Heart right ventricle (tissue), 16 donors: Measurements from ENCODE around the gene CPXM1. TPM values are rescaled to one million over a fixed set of nuclear protein-coding genes. Genes with fewer than 3 reads are reported as not detected.
A peak's percentile ranks its signal among the peaks of the same experiment; 100 is the strongest.

Experiments used
- ATAC-seq, 8 donors: fragments of 200-7000 bp; cut with Tn5 transposase; one replicate each; pipeline ENCODE4 v1.9.1; 2020; ENCODE audit warnings: mild to moderate bottlenecking in 8 of 8, moderate library complexity in 8 of 8, moderate number of reproducible peaks in 1 of 8
- DNase-seq, 2 donors: peaks; one replicate each; pipeline ENCODE4 v3.0.0-alpha.2; 2020
- H3K27ac ChIP-seq, 10 donors: fragments of 200-600 bp; sonication (generic) in 2 of 10; one replicate each; pipeline versions ENCODE4 v1.5.0 to v1.8.0; 2020 to 2022; ENCODE audit warnings: mild to moderate bottlenecking in 3 of 10
- H3K27me3 ChIP-seq, 7 donors: fragments of 200-600 bp; one replicate each; pipeline ENCODE4 v1.8.0; 2021 to 2022; ENCODE audit warnings: mild to moderate bottlenecking in 2 of 7
- H3K36me3 ChIP-seq, 9 donors: fragments of 200-600 bp; sonication (generic) in 1 of 9; one replicate each; pipeline versions ENCODE4 v1.5.0 to v1.8.0; 2020 to 2022; ENCODE audit warnings: mild to moderate bottlenecking in 2 of 9
- H3K4me1 ChIP-seq, 9 donors: fragments of 200-600 bp; sonication (generic) in 1 of 9; one replicate each; pipeline versions ENCODE4 v1.5.0 to v1.8.0; 2020 to 2022; ENCODE audit warnings: mild to moderate bottlenecking in 4 of 9
- H3K4me3 ChIP-seq, 10 donors: fragments of 200-600 bp; sonication (generic) in 2 of 10; one replicate each; pipeline versions ENCODE4 v1.5.0 to v1.8.0; 2020 to 2022; ENCODE audit warnings: mild to moderate bottlenecking in 7 of 10, moderate library complexity in 2 of 10
- H3K9me3 ChIP-seq, 11 donors: fragments of 200-600 bp in 10 of 11; sonication (generic) in 2 of 11; one replicate each; pipeline versions ENCODE4 v1.5.0 to v1.8.0; 2013 to 2022; ENCODE audit warnings: mild to moderate bottlenecking in 2 of 11, control low read depth in 1 of 11, moderate library complexity in 1 of 11
- WGBS, 2 donors: extraction: QIAGEN DNeasy Blood & Tissue Kit; methylation state at CpG; one replicate each; pipeline ENCODE4 v1.1.7; 2013; ENCODE audit warnings: inconsistent platforms in 1 of 2; 5-methylcytosine and 5-hydroxymethylcytosine counted together
- intact Hi-C, 10 donors: fragments of 100-400 bp; cut with DNase I; formaldehyde crosslinking; loops; one replicate each; pipeline versions ENCODE4 v1.11.1 to v1.14.2; 2022
- long read RNA-seq, 3 donors: library from polyadenylated mRNA; unstranded; transcript quantifications; one replicate each; pipeline ENCODE4 v2.0.0, GENCODE V29; 2020 to 2021
- polyA plus RNA-seq, 2 donors: library from polyadenylated mRNA; stranded (reverse); fragments of 200-250 nt; gene quantifications; one replicate each; pipeline ENCODE4 v1.2.3, GENCODE V29; 2013
- total RNA-seq, 10 donors: library from RNA; stranded (reverse); fragmentation: NEBNext Ultra II Directional in 3 of 10; extraction: Animal tissue kit (Norgen Biotek cat#: 25700) in 3 of 10; gene quantifications; one replicate each; pipeline versions ENCODE4 v1.2.1 to v1.2.4, GENCODE V29; 2021 to 2023
- TF ChIP-seq, protein P1 (sequence below), 9 donors: fragments of 200-600 bp; sonication (generic) in 2 of 9; IDR thresholded peaks; one replicate each; pipeline versions ENCODE4 v1.5.0 to v1.8.0; 2021 to 2022; ENCODE audit warnings: antibody characterized with exemption in 9 of 9, mild to moderate bottlenecking in 5 of 9, moderate library complexity in 1 of 9
- donor health status: Arrhythmogenic right ventricular cardiomyopathy.
- donor health status: ischemic (EF 13 %, LVEDD 7.1; RV severe dilation, severe dysfunction).
- donor health status: healthy with polysubstance abuse.
- donor health status: DM: no; HTN: yes; CAD: no.
- donor health status: DM: no; HTN: no; CAD: no.
- donor health status: ischemic (EF 25% LVEDD 6.9; RV normal size, moderate dysfunction).
- donor health status: ischemic (EF 25% LVEDD 5.7; RV mildly dilated, moderate dysfunction).
- donor health status: healthy.
- donor health status: DM: yes; HTN: yes; CAD: no.
- donor health status: Ischemic cardiomyopathy.
- donor health status: ischemic (EF 35%, LVEDD 5.7; RV mildly dilated, moderate dysfunction).
- donor health status: nonischemic (EF 11% LVEDD 7.7; RV severe dilation, severe dysfunction).
- donor health status: DM: yes; HTN: yes; CAD: no.
- donor health status: PGD.
- donor health status: ischemic (EF 29% LVEDD 5.4; RV normal size, mild dysfunction).
- donor health status: nonischemic (EF 23%, LVEDD 6.1; RV moderate dilation, normal function).

CPXM1 gene
- total RNA-seq (1 to 10 TPM in 5 of 10 donors, under 1 TPM in 4, not detected in 1; 0.48 to 4.5 (median 1.4) TPM), polyA plus RNA-seq (1 to 10 TPM; 1.2 to 4.9 TPM)
- long read RNA-seq, donor 1, transcript CPXM1-201 (14 exons, 2,391 nt), result major isoform, 5 of 9 reads
- long read RNA-seq, donor 1, partial matches to known transcripts, result 3 of 9 reads
- long read RNA-seq, donor 1, other reads (novel, unspliced or antisense), result 1 of 9 reads
- long read RNA-seq, donor 2, partial matches to known transcripts, result 0 of 1 reads
- long read RNA-seq, donor 2, other reads (novel, unspliced or antisense), result 0 of 1 reads
- long read RNA-seq, donor 3, partial matches to known transcripts, result 2 of 5 reads
- long read RNA-seq, donor 3, other reads (novel, unspliced or antisense), result 0 of 5 reads

DNA sequence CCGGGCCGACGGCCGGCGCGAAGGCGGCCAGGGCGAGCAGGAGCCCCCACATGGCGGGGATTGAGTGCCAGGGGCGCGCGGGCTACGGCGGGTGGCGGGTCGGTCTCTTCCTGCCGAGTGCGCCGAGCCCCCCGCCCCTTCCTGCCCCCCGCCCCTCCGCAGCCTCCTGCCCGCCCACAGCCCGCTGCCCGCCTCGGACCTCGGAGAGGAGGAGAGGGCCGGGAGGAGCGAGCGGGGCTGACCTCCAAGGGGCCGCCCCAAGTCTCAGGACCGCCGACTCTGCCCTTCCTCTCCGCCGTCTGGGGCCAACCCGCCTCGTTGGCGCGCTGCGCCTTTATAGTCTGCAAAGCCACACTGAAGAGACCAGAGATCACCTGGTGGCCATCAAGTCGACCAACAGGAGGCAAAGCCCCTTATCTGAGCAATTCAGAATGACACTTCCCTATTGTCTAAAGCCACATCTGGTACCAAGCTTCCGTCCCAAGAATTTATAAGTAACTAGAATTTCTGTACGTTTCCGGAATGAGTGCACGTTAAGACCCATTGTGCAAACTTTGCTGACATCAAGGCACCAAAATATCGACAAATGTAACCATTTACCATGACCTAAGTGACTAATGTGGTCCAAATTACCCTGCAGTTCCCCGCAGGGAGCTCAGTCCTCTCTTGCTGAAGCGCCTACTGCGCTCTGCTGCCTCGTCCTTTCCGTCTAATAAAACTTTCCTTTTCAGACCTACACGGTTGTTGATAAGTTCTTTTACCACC, at the start of gene CPXM1:
CPXM1 (minus strand) TSS at position 107 of the 765 bp plus-strand sequence; CDS start at position 52, 55 bp downstream.
- TF ChIP-seq, protein P1, sequence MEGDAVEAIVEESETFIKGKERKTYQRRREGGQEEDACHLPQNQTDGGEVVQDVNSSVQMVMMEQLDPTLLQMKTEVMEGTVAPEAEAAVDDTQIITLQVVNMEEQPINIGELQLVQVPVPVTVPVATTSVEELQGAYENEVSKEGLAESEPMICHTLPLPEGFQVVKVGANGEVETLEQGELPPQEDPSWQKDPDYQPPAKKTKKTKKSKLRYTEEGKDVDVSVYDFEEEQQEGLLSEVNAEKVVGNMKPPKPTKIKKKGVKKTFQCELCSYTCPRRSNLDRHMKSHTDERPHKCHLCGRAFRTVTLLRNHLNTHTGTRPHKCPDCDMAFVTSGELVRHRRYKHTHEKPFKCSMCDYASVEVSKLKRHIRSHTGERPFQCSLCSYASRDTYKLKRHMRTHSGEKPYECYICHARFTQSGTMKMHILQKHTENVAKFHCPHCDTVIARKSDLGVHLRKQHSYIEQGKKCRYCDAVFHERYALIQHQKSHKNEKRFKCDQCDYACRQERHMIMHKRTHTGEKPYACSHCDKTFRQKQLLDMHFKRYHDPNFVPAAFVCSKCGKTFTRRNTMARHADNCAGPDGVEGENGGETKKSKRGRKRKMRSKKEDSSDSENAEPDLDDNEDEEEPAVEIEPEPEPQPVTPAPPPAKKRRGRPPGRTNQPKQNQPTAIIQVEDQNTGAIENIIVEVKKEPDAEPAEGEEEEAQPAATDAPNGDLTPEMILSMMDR (IDR thresholded peaks at IDR 0.05), result no peak
- ATAC-seq, result peak in 2 of 8 donors; percentile 26 to 34
- WGBS, 2 donors, result 1% methylated on average over 37 to 51 of the region's 52 CpGs
- Histone ChIP-seq H3K9me3 (peaks cover 0 to 4% (median 0%) of the 10 kb centered on the region in 11 donors), H3K27me3 (peaks cover 14 to 97% (median 86%) of the 10 kb centered on the region in 7 donors), H3K27ac (peak within 1 kb of the TSS in 1 of 10 donors; percentile 47), H3K4me3 (peak within 1 kb of the TSS in 9 of 10 donors; percentile 16 to 54 (median 34)), H3K4me1 (peaks cover 0 to 37% (median 12%) of the 10 kb centered on the region in 9 donors), H3K36me3 (no peaks in the 10 kb centered on the region)
- no peak for DNase-seq
- intact Hi-C loops, result no loop called here

- Histone ChIP-seq H3K4me3 (no peak overlapping the region), H3K27ac (no peak overlapping the region), H3K9me3 (no peaks in the 10 kb centered on the region), H3K27me3 (no peaks in the 10 kb centered on the region), H3K36me3 (peaks cover 0 to 7% (median 0%) of the 10 kb centered on the region in 9 donors), H3K4me1 (peaks cover 0 to 14% (median 10%) of the 10 kb centered on the region in 9 donors)
- WGBS, 2 donors, result 90 to 91% methylated on average over 4 of the region's 4 CpGs
- TF ChIP-seq, protein P1 (IDR thresholded peaks at IDR 0.05), result no peak
- DNase-seq (no peak), ATAC-seq (no peak)
- intact Hi-C loops, result loop anchor here in 4 of 10 donors (5.0 to 10.0 kb wide), 4 partner anchors 92 to 185 kb away; partner anchors contain the start of genes EBF4 (in 1 of the 4) and IDH3B (in 1 of the 4)
Measured at GRCh38 chr20:2849529-2849928, 49.1 kb upstream of the CPXM1 start.

DNA sequence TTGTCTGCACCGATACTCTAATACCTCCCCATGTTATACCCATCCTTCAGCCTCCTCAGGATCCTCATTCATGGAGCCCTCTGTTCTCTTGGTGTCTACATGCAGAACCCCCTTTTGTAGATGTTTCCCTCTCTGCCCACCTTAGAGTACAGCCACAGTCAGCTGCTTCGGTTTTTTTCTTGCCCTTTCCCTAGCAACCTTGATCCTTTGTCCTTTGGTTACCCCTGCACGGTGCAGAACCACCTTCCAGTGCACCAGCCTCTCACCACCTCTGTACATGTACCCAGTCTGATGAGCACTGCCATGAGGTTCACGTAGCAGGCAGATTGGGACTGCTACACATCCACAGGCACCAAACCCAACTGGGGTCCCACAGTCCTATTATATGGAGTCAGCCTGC, 47.4 kb upstream of the CPXM1 start:
- intact Hi-C loops, result loop anchor here in 4 of 10 donors (5.0 to 10.0 kb wide), 4 partner anchors 91 to 183 kb away; partner anchors contain the start of genes EBF4 (in 1 of the 4) and IDH3B (in 1 of the 4)
- H3K27ac ChIP-seq, result no peak overlapping the region
- WGBS, 2 donors, result 92 to 95% methylated on average over 4 of the region's 4 CpGs
- peaks cover 0 to 11% (median 10%) of the 10 kb centered on the region in 9 donors for H3K4me1 ChIP-seq
- ATAC-seq, result no peak
- no peaks in the 10 kb centered on the region for H3K9me3 ChIP-seq
- peaks cover 0 to 20% (median 0%) of the 10 kb centered on the region in 9 donors for H3K36me3 ChIP-seq
- DNase-seq, result no peak
- no peaks in the 10 kb centered on the region for H3K27me3 ChIP-seq
- TF ChIP-seq, protein P1 (IDR thresholded peaks at IDR 0.05), result no peak
- H3K4me3 ChIP-seq, result no peak overlapping the region

DNA sequence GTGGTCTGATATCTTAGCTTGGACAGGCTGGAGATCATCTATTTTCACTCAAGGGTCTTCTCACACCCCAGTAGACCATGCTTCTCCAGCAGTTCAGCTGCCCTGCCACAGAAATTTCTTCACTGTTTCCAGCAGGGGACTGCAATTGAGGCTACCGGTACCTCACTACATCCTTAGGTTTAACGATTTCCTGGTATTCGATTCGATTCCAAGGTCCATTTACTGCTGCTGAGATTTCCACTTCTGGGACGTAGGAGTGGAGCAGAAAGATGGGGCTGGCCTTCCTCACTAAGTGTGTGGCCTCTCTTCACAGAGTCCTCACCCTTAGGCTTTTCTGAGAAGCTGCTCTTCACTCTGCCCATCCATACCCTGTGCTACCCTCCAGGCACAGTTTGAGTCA, 46.3 kb upstream of the CPXM1 start:
- WGBS, 2 donors, result 78 to 82% methylated on average over 5 of the region's 5 CpGs
- intact Hi-C loops, result loop anchor here in 4 of 10 donors (5.0 to 10.0 kb wide), 4 partner anchors 89 to 182 kb away; partner anchors contain the start of genes EBF4 (in 1 of the 4) and IDH3B (in 1 of the 4)
- ATAC-seq (no peak), DNase-seq (no peak)
- Histone ChIP-seq H3K36me3 (peaks cover 0 to 20% (median 0%) of the 10 kb centered on the region in 9 donors), H3K9me3 (no peaks in the 10 kb centered on the region), H3K27ac (no peak overlapping the region), H3K27me3 (no peaks in the 10 kb centered on the region), H3K4me1 (peaks cover 0 to 7% (median 2%) of the 10 kb centered on the region in 9 donors), H3K4me3 (no peak overlapping the region)
- TF ChIP-seq, protein P1 (IDR thresholded peaks at IDR 0.05), result no peak
